Mammary epithelial cell (primary cell): ENCODE results near the gene PIGK.

ENCODE experiments used
- EZH2 ChIP-seq: IDR thresholded peaks from 2 replicates; pipeline ENCODE4 v1.6.1; 2012; ENCODE audit warnings: low read length, inconsistent platforms, borderline replicate concordance
- TF ChIP-seq, protein P1 (sequence below), 2 donors: IDR thresholded peaks in 1 of 2; conservative IDR thresholded peaks in 1 of 2; 2 replicates each; pipeline ENCODE4 v1.5.1; 2011 to 2012; ENCODE audit warnings: inconsistent platforms in 2 of 2, low read length in 2 of 2, mild to moderate bottlenecking in 2 of 2, control low read depth in 1 of 2, low read depth in 1 of 2; ENCODE audit not compliant: insufficient read depth in 1 of 2; ENCODE audit errors: extremely low read depth in 1 of 2

- TF ChIP-seq, protein P1, sequence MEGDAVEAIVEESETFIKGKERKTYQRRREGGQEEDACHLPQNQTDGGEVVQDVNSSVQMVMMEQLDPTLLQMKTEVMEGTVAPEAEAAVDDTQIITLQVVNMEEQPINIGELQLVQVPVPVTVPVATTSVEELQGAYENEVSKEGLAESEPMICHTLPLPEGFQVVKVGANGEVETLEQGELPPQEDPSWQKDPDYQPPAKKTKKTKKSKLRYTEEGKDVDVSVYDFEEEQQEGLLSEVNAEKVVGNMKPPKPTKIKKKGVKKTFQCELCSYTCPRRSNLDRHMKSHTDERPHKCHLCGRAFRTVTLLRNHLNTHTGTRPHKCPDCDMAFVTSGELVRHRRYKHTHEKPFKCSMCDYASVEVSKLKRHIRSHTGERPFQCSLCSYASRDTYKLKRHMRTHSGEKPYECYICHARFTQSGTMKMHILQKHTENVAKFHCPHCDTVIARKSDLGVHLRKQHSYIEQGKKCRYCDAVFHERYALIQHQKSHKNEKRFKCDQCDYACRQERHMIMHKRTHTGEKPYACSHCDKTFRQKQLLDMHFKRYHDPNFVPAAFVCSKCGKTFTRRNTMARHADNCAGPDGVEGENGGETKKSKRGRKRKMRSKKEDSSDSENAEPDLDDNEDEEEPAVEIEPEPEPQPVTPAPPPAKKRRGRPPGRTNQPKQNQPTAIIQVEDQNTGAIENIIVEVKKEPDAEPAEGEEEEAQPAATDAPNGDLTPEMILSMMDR (conservative IDR thresholded peaks at IDR 0.05 in 1 of 2, IDR thresholded peaks at IDR 0.05 in 1 of 2; ENCODE audit: extremely low read depth in 1 of 2, insufficient read depth in 1 of 2, low read depth in 1 of 2, low read length in 2 of 2), result no peak
- no peak for TF ChIP-seq EZH2
Measured at GRCh38 chr1:77048615-77049005, 170.6 kb downstream of the PIGK start.
